HCT116 (cell line): Measurements from ENCODE around the gene PPP4R2. TPM values are rescaled to one million over a fixed set of nuclear protein-coding genes. Genes with fewer than 3 reads are reported as not detected.

Experiments used
- ATAC-seq: fragments of 200-7000 bp; cut with Tn5 transposase; 2 replicates; pipeline ENCODE4 v1.9.1; 2020; ENCODE audit warnings: mild to moderate bottlenecking, moderate library complexity
- Bru-seq: library from RNA; stranded (reverse); fragments of 400-500 nt; gene quantifications from one replicate; lab custom pipeline; 2021; lab: Mats Ljungman, UMichigan
- BruChase-seq, 2 experiments: library from RNA; stranded (reverse); fragments of 400-500 nt; gene quantifications; one replicate each; lab custom pipeline; 2021; lab: Mats Ljungman, UMichigan
- BruUV-seq: library from RNA; stranded (reverse); fragments of 400-500 nt; replicated peaks from 2 replicates; lab custom pipeline; 2021; lab: Mats Ljungman, UMichigan
- CTCF ChIA-PET: fragments of 300-600 bp; sonication (Branson Sonifier 250); formaldehyde crosslinking; loops from one replicate; lab custom pipeline; 2021; ENCODE audit warnings: antibody characterized with exemption; lab: Charles Lee
- POLR2A ChIA-PET: fragments of 300-600, 350-600 bp; sonication (Branson Sonifier 250); formaldehyde crosslinking; loops from one replicate; lab custom pipeline; 2021; ENCODE audit warnings: antibody characterized with exemption; lab: Charles Lee
- RAD21 ChIA-PET, 2 experiments: fragments of 300-600 bp; sonication (Branson Sonifier 250); formaldehyde crosslinking; loops; one replicate each; lab custom pipeline; 2023; ENCODE audit warnings: low total read pairs in 2 of 2; ENCODE audit not compliant: uncharacterized antibody in 2 of 2, unreplicated experiment in 2 of 2, low non-redundant PET in 1 of 2; lab: Charles Lee
- DNase-seq: peaks from one replicate; pipeline ENCODE4 v3.0.0-alpha.2; 2010; ENCODE audit warnings: low read depth, low spot score
- H2AFZ ChIP-seq: fragments of 200-600 bp; shearing (Covaris generic), sonication (generic); 2 replicates; pipeline ENCODE4 v1.6.1; 2017; ENCODE audit warnings: low read depth, mixed run types, mixed read lengths, antibody characterized with exemption, low read length; ENCODE audit not compliant: poor library complexity, severe bottlenecking
- H3K27ac ChIP-seq: 2 replicates; pipeline ENCODE4 v1.5.1; 2012; ENCODE audit warnings: low read depth, low read length
- H3K27me3 ChIP-seq: fragments of 200-600 bp; sonication (generic); 2 replicates; pipeline ENCODE4 v1.6.1; 2016; ENCODE audit warnings: mixed run types, low read length, mixed read lengths; ENCODE audit not compliant: insufficient read depth
- H3K36me3 ChIP-seq, 2 experiments: fragments of 200-500 bp in 1 of 2; fragments of 200-600 bp in 1 of 2; sonication (Bioruptor generic) in 1 of 2; sonication (generic) in 1 of 2; 2 replicates each; pipeline versions ENCODE4 v1.5.1 to v1.6.1; 2014 to 2016; ENCODE audit warnings: low read length in 2 of 2, inconsistent platforms in 1 of 2, mixed read lengths in 1 of 2, mixed run types in 1 of 2; ENCODE audit not compliant: insufficient read depth in 2 of 2, control insufficient read depth in 1 of 2
- H3K4me1 ChIP-seq, 2 experiments: fragments of 200-600 bp in 1 of 2; sonication (generic) in 1 of 2; 2 replicates each; pipeline versions ENCODE4 v1.5.1 to v1.6.1; 2012 to 2017; ENCODE audit warnings: low read length in 2 of 2, inconsistent platforms in 1 of 2, mild to moderate bottlenecking in 1 of 2, mixed read lengths in 1 of 2, mixed run types in 1 of 2, moderate library complexity in 1 of 2; ENCODE audit not compliant: insufficient read depth in 2 of 2, control insufficient read depth in 1 of 2
- H3K4me2 ChIP-seq: fragments of 200-600 bp; sonication (generic); 2 replicates; pipeline ENCODE4 v1.6.1; 2017; ENCODE audit warnings: mixed run types, low read length, mixed read lengths
- H3K4me3 ChIP-seq, 2 experiments: fragments of 200-600 bp in 1 of 2; sonication (generic) in 1 of 2; replicated peaks in 1 of 2; 2 replicates each; pipeline ENCODE4 v1.5.1; 2011 to 2016; ENCODE audit warnings: low read length in 2 of 2, control low read depth in 1 of 2, low read depth in 1 of 2, mild to moderate bottlenecking in 1 of 2, mixed read lengths in 1 of 2, mixed run types in 1 of 2
- H3K79me2 ChIP-seq: fragments of 200-600 bp; sonication (generic); 2 replicates; pipeline ENCODE4 v1.6.1; 2017; ENCODE audit warnings: mild to moderate bottlenecking, mixed run types, low read length, moderate library complexity, mixed read lengths; ENCODE audit not compliant: insufficient read depth
- H3K9ac ChIP-seq: fragments of 200-600 bp; sonication (generic); 2 replicates; pipeline ENCODE4 v1.6.1; 2016; ENCODE audit warnings: low read length, mixed read lengths
- H3K9me2 ChIP-seq: fragments of 200-600 bp; sonication (generic), shearing (Covaris generic); 2 replicates; pipeline ENCODE4 v1.6.1; 2017; ENCODE audit warnings: mixed run types, mild to moderate bottlenecking, moderate library complexity; ENCODE audit not compliant: insufficient read depth
- H3K9me3 ChIP-seq, 2 experiments: fragments of 200-500 bp in 1 of 2; fragments of 200-600 bp in 1 of 2; sonication (Bioruptor generic) in 1 of 2; sonication (generic) in 1 of 2; 2 replicates each; pipeline ENCODE4 v1.6.1; 2014 to 2017; ENCODE audit warnings: low read length in 2 of 2, mixed read lengths in 2 of 2, inconsistent platforms in 1 of 2, low read depth in 1 of 2, mild to moderate bottlenecking in 1 of 2, mixed run types in 1 of 2, moderate library complexity in 1 of 2; ENCODE audit not compliant: control insufficient read depth in 1 of 2, insufficient read depth in 1 of 2
- H4K20me1 ChIP-seq: fragments of 200-600 bp; sonication (generic), shearing (Covaris generic); 2 replicates; pipeline ENCODE4 v1.6.1; 2017; ENCODE audit warnings: mixed run types, mild to moderate bottlenecking, moderate library complexity; ENCODE audit not compliant: insufficient read depth
- CBX3 ChIP-seq: IDR thresholded peaks from 2 replicates; pipeline ENCODE4 v1.6.1; 2012; ENCODE audit warnings: low read depth
- CEBPB ChIP-seq: IDR thresholded peaks from 2 replicates; pipeline ENCODE4 v1.6.1; 2012; ENCODE audit warnings: low read depth
- ELF1 ChIP-seq: IDR thresholded peaks from 2 replicates; pipeline ENCODE4 v1.6.1; 2012; ENCODE audit warnings: low read depth, borderline replicate concordance
- EZH2phosphoT487 ChIP-seq: fragments of 200-600 bp; IDR thresholded peaks from 2 replicates; pipeline ENCODE4 v1.6.1; 2018; ENCODE audit warnings: antibody characterized with exemption, borderline replicate concordance
- JUND ChIP-seq: IDR thresholded peaks from 2 replicates; pipeline ENCODE4 v1.6.1; 2012
- POLR2AphosphoS5 ChIP-seq: IDR thresholded peaks from 2 replicates; pipeline ENCODE4 v1.6.1; 2011; ENCODE audit warnings: mild to moderate bottlenecking, low read depth, low read length, moderate library complexity
- REST ChIP-seq: IDR thresholded peaks from 2 replicates; pipeline ENCODE4 v1.6.1; 2012; ENCODE audit warnings: low read depth
- SP1 ChIP-seq: IDR thresholded peaks from 2 replicates; pipeline ENCODE4 v1.6.1; 2012; ENCODE audit warnings: low read depth
- TCF7L2 ChIP-seq: IDR thresholded peaks from 2 replicates; pipeline ENCODE4 v1.7.0; 2011; ENCODE audit warnings: borderline replicate concordance, inconsistent platforms; ENCODE audit not compliant: insufficient read depth, insufficient read length; ENCODE audit errors: extremely low read depth
- ZBTB33 ChIP-seq: IDR thresholded peaks from 2 replicates; pipeline ENCODE4 v1.6.1; 2011; ENCODE audit warnings: mild to moderate bottlenecking, low read length, moderate library complexity; ENCODE audit not compliant: insufficient replicate concordance; ENCODE audit errors: extremely low read depth
- ZFX ChIP-seq: fragments of 450-650 bp; IDR thresholded peaks from 2 replicates; pipeline ENCODE4 v1.6.1; 2017
- intact Hi-C: fragments of 100-400 bp; cut with micrococcal nuclease; formaldehyde crosslinking; loops from 2 replicates; pipeline ENCODE4 v1.10.0; 2022
- long read RNA-seq: library from polyadenylated mRNA; unstranded; transcript quantifications from one replicate; pipeline ENCODE4 v2.0.0, GENCODE V29; 2021; ENCODE audit not compliant: unreplicated experiment
- polyA plus RNA-seq: library from polyadenylated mRNA; unstranded; fragments of >200 nt; gene quantifications from 2 replicates; pipeline ENCODE4 v1.2.1, GENCODE V29; 2012; ENCODE audit warnings: missing spikeins
- total RNA-seq: library from RNA; stranded (reverse); gene quantifications from one replicate; pipeline ENCODE4 v1.2.1, GENCODE V29; 2021; ENCODE audit not compliant: unreplicated experiment
- TF ChIP-seq, protein P1 (sequence below): IDR thresholded peaks from 2 replicates; pipeline ENCODE4 v1.6.1; 2012
- TF ChIP-seq, protein P2 (sequence below), 3 experiments: fragments of 200-600 bp in 1 of 3; sonication (generic) in 1 of 3; IDR thresholded peaks in 2 of 3; conservative IDR thresholded peaks in 1 of 3; 2 replicates each; pipeline ENCODE4 v1.5.1; 2012 to 2017; ENCODE audit warnings: low read depth in 2 of 3, low read length in 2 of 3, antibody characterized with exemption in 1 of 3, borderline replicate concordance in 1 of 3, control low read depth in 1 of 3, mild to moderate bottlenecking in 1 of 3, mixed read lengths in 1 of 3, mixed run types in 1 of 3, moderate library complexity in 1 of 3; ENCODE audit not compliant: insufficient read depth in 1 of 3

PPP4R2 gene, protein sequence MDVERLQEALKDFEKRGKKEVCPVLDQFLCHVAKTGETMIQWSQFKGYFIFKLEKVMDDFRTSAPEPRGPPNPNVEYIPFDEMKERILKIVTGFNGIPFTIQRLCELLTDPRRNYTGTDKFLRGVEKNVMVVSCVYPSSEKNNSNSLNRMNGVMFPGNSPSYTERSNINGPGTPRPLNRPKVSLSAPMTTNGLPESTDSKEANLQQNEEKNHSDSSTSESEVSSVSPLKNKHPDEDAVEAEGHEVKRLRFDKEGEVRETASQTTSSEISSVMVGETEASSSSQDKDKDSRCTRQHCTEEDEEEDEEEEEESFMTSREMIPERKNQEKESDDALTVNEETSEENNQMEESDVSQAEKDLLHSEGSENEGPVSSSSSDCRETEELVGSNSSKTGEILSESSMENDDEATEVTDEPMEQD
- 72.5 TPM for total RNA-seq
- polyA plus RNA-seq: 17.5 and 23.1 TPM in 2 replicates
- Bru-seq, nascent RNA: percentile 93 among the genes with signal in this experiment
- percentile 89 among the genes with signal in this experiment for BruChase-seq, experiment 1, labeled RNA remaining after a 6-hour chase
- percentile 93 among the genes with signal in this experiment for BruChase-seq, experiment 2, labeled RNA remaining after a 2-hour chase
- long read RNA-seq, full-length matches to known transcripts: 102 of 136 reads
- long read RNA-seq, partial matches to known transcripts: 13 of 136 reads
- long read RNA-seq, other reads (novel, unspliced or antisense): 21 of 136 reads

GRCh38 chr3:72996473-72997333 lies at the start of gene PPP4R2:
Gene PPP4R2 (plus strand): TSS chr3:72996811. CDS start chr3:72997038, 227 bp downstream.
- Histone ChIP-seq H3K4me3 (peak within 1 kb of the TSS; percentile 51 to 92), H3K4me1 (peaks cover 6 to 21% of the 10 kb centered on the region in 2 experiments; a peak in 3 of 4 replicates), H3K79me2 (peaks cover 49% of the 10 kb centered on the region), H3K4me2 (peak within 1 kb of the TSS; percentile 83), H3K9ac (peak within 1 kb of the TSS; percentile 76), H3K27ac (peak within 1 kb of the TSS; percentile 82), H3K9me2 (no peaks in the 10 kb centered on the region), H3K9me3 (no peaks in the 10 kb centered on the region), H4K20me1 (peaks cover 19% of the 10 kb centered on the region), H2AFZ (peak within 1 kb of the TSS; percentile 1), H3K36me3 (peaks cover 12 to 28% of the 10 kb centered on the region in 2 experiments), H3K27me3 (no peaks in the 10 kb centered on the region)
- intact Hi-C loops: loop anchor here (5.0 kb wide), 1 partner anchor 144 kb away; no protein-coding TSS in a partner anchor
- RAD21 ChIA-PET: no interaction called here
- POLR2A ChIA-PET: interaction anchor here (1.3 kb wide), 1 partner anchor 146 kb away, joined by 3 read pairs; no protein-coding TSS in a partner anchor
- CTCF ChIA-PET: interaction anchor here (1.1 to 1.4 kb wide), 2 partner anchors 8 to 10 kb away, joined by 3 to 4 read pairs; no protein-coding TSS in a partner anchor
- ATAC-seq (peak; percentile 86), DNase-seq (peak; percentile 68)
- BruUV-seq: no TSS peak
- no peak for TF ChIP-seq JUND
- TF ChIP-seq POLR2AphosphoS5: peak; percentile 94
- no peak for TF ChIP-seq SP1
- 0 out of 2 replicates have a peak, but pooled peaks have one; percentile 43 for TF ChIP-seq CBX3
- TF ChIP-seq, protein P1, sequence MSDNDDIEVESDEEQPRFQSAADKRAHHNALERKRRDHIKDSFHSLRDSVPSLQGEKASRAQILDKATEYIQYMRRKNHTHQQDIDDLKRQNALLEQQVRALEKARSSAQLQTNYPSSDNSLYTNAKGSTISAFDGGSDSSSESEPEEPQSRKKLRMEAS: peak; percentile 94
- peak; percentile 74 for TF ChIP-seq ZFX
- TF ChIP-seq TCF7L2: peak; percentile 84
- TF ChIP-seq EZH2phosphoT487: no peak
- TF ChIP-seq ELF1: no peak
- no peak for TF ChIP-seq ZBTB33
- TF ChIP-seq REST: no peak
- TF ChIP-seq, protein P2, sequence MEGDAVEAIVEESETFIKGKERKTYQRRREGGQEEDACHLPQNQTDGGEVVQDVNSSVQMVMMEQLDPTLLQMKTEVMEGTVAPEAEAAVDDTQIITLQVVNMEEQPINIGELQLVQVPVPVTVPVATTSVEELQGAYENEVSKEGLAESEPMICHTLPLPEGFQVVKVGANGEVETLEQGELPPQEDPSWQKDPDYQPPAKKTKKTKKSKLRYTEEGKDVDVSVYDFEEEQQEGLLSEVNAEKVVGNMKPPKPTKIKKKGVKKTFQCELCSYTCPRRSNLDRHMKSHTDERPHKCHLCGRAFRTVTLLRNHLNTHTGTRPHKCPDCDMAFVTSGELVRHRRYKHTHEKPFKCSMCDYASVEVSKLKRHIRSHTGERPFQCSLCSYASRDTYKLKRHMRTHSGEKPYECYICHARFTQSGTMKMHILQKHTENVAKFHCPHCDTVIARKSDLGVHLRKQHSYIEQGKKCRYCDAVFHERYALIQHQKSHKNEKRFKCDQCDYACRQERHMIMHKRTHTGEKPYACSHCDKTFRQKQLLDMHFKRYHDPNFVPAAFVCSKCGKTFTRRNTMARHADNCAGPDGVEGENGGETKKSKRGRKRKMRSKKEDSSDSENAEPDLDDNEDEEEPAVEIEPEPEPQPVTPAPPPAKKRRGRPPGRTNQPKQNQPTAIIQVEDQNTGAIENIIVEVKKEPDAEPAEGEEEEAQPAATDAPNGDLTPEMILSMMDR (IDR thresholded peaks at IDR 0.05 in 2 of 3, conservative IDR thresholded peaks at IDR 0.05 in 1 of 3; ENCODE audit: borderline replicate concordance in 1 of 3, insufficient read depth in 1 of 3, low read depth in 2 of 3, low read length in 2 of 3): 0 out of 6 replicates have a peak, but pooled peaks of 1 of the 3 experiments have one; percentile 1
- TF ChIP-seq CEBPB: no peak
